Stimulated activated CD8-positive, alpha-beta memory T cell treated with anti-CD3 and anti-CD28 coated beads, Interleukin-4, amount 100 ng/mL, for 1 hour (primary cell): ENCODE results near the gene RSAD1.
A peak's percentile ranks its signal among the peaks of the same experiment; 100 is the strongest.
"Not testable (repeated sequence)": the region's sequence is repeated elsewhere in the genome, so short reads cannot be mapped to it uniquely, and the experiment has no call there.

Experiments
- DNase-seq, 2 donors: peaks; one replicate each; pipeline ENCODE4 v3.0.0-alpha.2; 2020; ENCODE audit warnings: low read depth in 2 of 2, low spot score in 1 of 2

The RSAD1 gene

GRCh38 chr17:50471009-50471905 is 7.4 kb upstream of the RSAD1 start:
- no peak for DNase-seq

GRCh38 chr17:50472286-50472685 is 6.4 kb upstream of the RSAD1 start:
- DNase-seq: no peak

- not testable (repeated sequence) for DNase-seq
Observed at GRCh38 chr17:50472761-50473161, 5.9 kb upstream of the RSAD1 start.

GRCh38 chr17:50473901-50474300 is 4.8 kb upstream of the RSAD1 start:
- no peak for DNase-seq

GRCh38 chr17:50474523-50474922 is 4.1 kb upstream of the RSAD1 start:
- no peak for DNase-seq

GRCh38 chr17:50475362-50475761 is 3.3 kb upstream of the RSAD1 start:
- no peak for DNase-seq

- not testable (repeated sequence) for DNase-seq
Observed at GRCh38 chr17:50475775-50476544, 2.7 kb upstream of the RSAD1 start.

GRCh38 chr17:50476545-50477315 is 1.9 kb upstream of the RSAD1 start:
- no peak for DNase-seq

GRCh38 chr17:50477976-50478375 is 684 bp upstream of the RSAD1 start:
- DNase-seq: no peak

GRCh38 chr17:50479522-50480141 is 972 bp downstream of the RSAD1 start:
- DNase-seq: peak; percentile 26 to 49

GRCh38 chr17:50480142-50480764 is 1.6 kb downstream of the RSAD1 start:
- no peak for DNase-seq

GRCh38 chr17:50480854-50481490 is 2.3 kb downstream of the RSAD1 start:
- DNase-seq: no peak

- no peak for DNase-seq
Observed at GRCh38 chr17:50481648-50482047, 3.0 kb downstream of the RSAD1 start.

- no peak for DNase-seq
Observed at GRCh38 chr17:50482110-50482509, 3.5 kb downstream of the RSAD1 start.

- DNase-seq: peak in 1 of 2 donors; percentile 45
Observed at GRCh38 chr17:50482516-50482915, 3.9 kb downstream of the RSAD1 start.

GRCh38 chr17:50483266-50483665 is 4.6 kb downstream of the RSAD1 start:
- DNase-seq: no peak

- DNase-seq: no peak
Observed at GRCh38 chr17:50484386-50485155, 5.9 kb downstream of the RSAD1 start.

- no peak for DNase-seq
Observed at GRCh38 chr17:50487213-50488096, 8.8 kb downstream of the RSAD1 start.
